K562 (cell line): Measurements from ENCODE around the gene MAP1LC3B2. TPM values are rescaled to one million over a fixed set of nuclear protein-coding genes. Genes with fewer than 3 reads are reported as not detected.

Source experiments
- ATAC-seq: fragments of 200-7000 bp; cut with Tn5 transposase; 3 replicates; pipeline ENCODE4 v1.9.1; 2020; ENCODE audit warnings: moderate library complexity
- BruUV-seq: library from RNA; stranded (reverse); fragments of 400-500 nt; replicated peaks from 2 replicates; lab custom pipeline; 2021; lab: Mats Ljungman, UMichigan
- CTCF ChIA-PET: fragments of 300-600 bp; formaldehyde crosslinking; extraction: SDS; loops from one replicate; lab custom pipeline; 2021; ENCODE audit warnings: low intra/inter-chr PET ratio; lab: Yijun Ruan, JAX
- POLR2A ChIA-PET: fragments of 300-600, 350-650 bp; sonication (Branson Sonifier 250); formaldehyde crosslinking; extraction: SDS; loops from one replicate; lab custom pipeline; 2021; ENCODE audit warnings: antibody characterized with exemption, inconsistent platforms; lab: Yijun Ruan, JAX
- DNase-seq, 4 experiments: peaks; one replicate each; pipeline versions ENCODE4 v3.0.0 to v3.0.0-alpha.2; 2011 to 2018; ENCODE audit warnings: low spot score in 3 of 4, mixed read lengths in 3 of 4; ENCODE audit errors: extremely low read depth in 1 of 4
- FAIRE-seq: peaks from 2 replicates; lab custom pipeline; 2011; peaks lifted over from hg19 to GRCh38; lab: Jason Lieb, UNC
- H2AFZ ChIP-seq: 2 replicates; pipeline ENCODE4 v1.6.0; 2011; ENCODE audit warnings: low read depth, low read length, control low read depth, inconsistent platforms
- H3K27ac ChIP-seq: fragments of 200-600 bp; 3 replicates; pipeline ENCODE4 v1.8.0; 2011; ENCODE audit warnings: low read depth, mild to moderate bottlenecking, control low read depth, inconsistent platforms, low read length, moderate library complexity, mixed read lengths; ENCODE audit errors: extremely low read depth
- H3K27me3 ChIP-seq, 2 experiments: fragments of 300-600 bp in 1 of 2; 2 replicates in 1 of 2; 3 replicates in 1 of 2; pipeline versions ENCODE4 v1.6.0 to v1.8.0; 2011; ENCODE audit warnings: inconsistent platforms in 2 of 2, low read length in 2 of 2, mild to moderate bottlenecking in 1 of 2, mixed read lengths in 1 of 2, moderate library complexity in 1 of 2; ENCODE audit not compliant: control insufficient read depth in 2 of 2, insufficient read depth in 2 of 2
- H3K36me3 ChIP-seq: fragments of 300-600 bp; 3 replicates; pipeline ENCODE4 v1.8.0; 2011; ENCODE audit warnings: mild to moderate bottlenecking, low read length, inconsistent platforms; ENCODE audit not compliant: control insufficient read depth, insufficient read depth
- H3K4me1 ChIP-seq, 2 experiments: fragments of 200-600 bp in 1 of 2; replicated peaks in 1 of 2; 2 replicates in 1 of 2; 3 replicates in 1 of 2; pipeline versions ENCODE4 v1.5.1 to v1.8.0; 2011; ENCODE audit warnings: inconsistent platforms in 2 of 2, low read length in 2 of 2, mild to moderate bottlenecking in 1 of 2, mixed read lengths in 1 of 2, moderate library complexity in 1 of 2; ENCODE audit not compliant: control insufficient read depth in 2 of 2, insufficient read depth in 2 of 2
- H3K4me2 ChIP-seq: 2 replicates; pipeline ENCODE4 v1.6.1; 2011; ENCODE audit warnings: low read length, control low read depth, inconsistent platforms, mixed read lengths; ENCODE audit not compliant: insufficient read depth
- H3K4me3 ChIP-seq: fragments of 200-600 bp; sonication (generic), shearing (Covaris generic); 2 replicates; pipeline ENCODE4 v1.5.1; 2016; ENCODE audit warnings: control low read depth, inconsistent platforms
- H3K79me2 ChIP-seq: fragments of 200-600 bp; 3 replicates; pipeline ENCODE4 v1.8.0; 2011; ENCODE audit warnings: low read length, inconsistent platforms; ENCODE audit not compliant: control insufficient read depth, insufficient read depth
- H3K9ac ChIP-seq, 2 experiments: 2 replicates each; pipeline versions ENCODE4 v1.6.0 to v1.6.1; 2011; ENCODE audit warnings: low read depth in 2 of 2, low read length in 2 of 2, control low read depth in 1 of 2, inconsistent platforms in 1 of 2, mild to moderate bottlenecking in 1 of 2, mixed read lengths in 1 of 2; ENCODE audit not compliant: insufficient read depth in 1 of 2
- H3K9me1 ChIP-seq: one replicate; pipeline ENCODE4 v1.6.0; 2011; ENCODE audit warnings: inconsistent platforms, mild to moderate bottlenecking, low read length, moderate library complexity; ENCODE audit not compliant: control insufficient read depth, insufficient read depth
- H3K9me3 ChIP-seq: replicated peaks from 2 replicates; pipeline ENCODE4 v1.5.1; 2011; ENCODE audit warnings: low read depth, low read length, inconsistent platforms; ENCODE audit not compliant: control insufficient read depth, insufficient read depth
- H4K20me1 ChIP-seq: replicated peaks from 2 replicates; pipeline ENCODE4 v1.6.1; 2011; ENCODE audit warnings: low read length, inconsistent platforms, mixed read lengths; ENCODE audit not compliant: control insufficient read depth, insufficient read depth
- ARHGAP35 ChIP-seq: fragments of 450-650 bp; IDR thresholded peaks from 2 replicates; pipeline ENCODE4 v1.6.1; 2018; ENCODE audit not compliant: partially characterized antibody
- BDP1 ChIP-seq: IDR thresholded peaks from 3 replicates; pipeline ENCODE4 v1.6.1; 2011; ENCODE audit not compliant: insufficient read length, insufficient read depth
- DIDO1 ChIP-seq: fragments of 450-650 bp; IDR thresholded peaks from 2 replicates; pipeline ENCODE4 v1.6.1; 2016; ENCODE audit warnings: low read depth, missing biosample characterization, missing genetic modification characterization
- EHMT2 ChIP-seq: fragments of 450-650 bp; IDR thresholded peaks from 2 replicates; pipeline ENCODE4 v1.6.1; 2018; ENCODE audit warnings: antibody characterized with exemption
- HOXB6 ChIP-seq: fragments of 250-450 bp; sonication (Bioruptor Pico); IDR thresholded peaks from 2 replicates; pipeline ENCODE4 v1.5.1; 2022; ENCODE audit warnings: mild to moderate bottlenecking, borderline replicate concordance
- MCM3 ChIP-seq: fragments of 450-650 bp; IDR thresholded peaks from 2 replicates; pipeline ENCODE4 v1.6.1; 2016
- MCM7 ChIP-seq, 2 experiments: fragments of 450-650 bp; IDR thresholded peaks; 2 replicates each; pipeline ENCODE4 v1.6.1; 2016 to 2018
- MEIS2 ChIP-seq: fragments of 450-650 bp; IDR thresholded peaks from 2 replicates; pipeline ENCODE4 v1.6.1; 2014; ENCODE audit warnings: mild to moderate bottlenecking; ENCODE audit not compliant: partially characterized antibody
- SRSF9 ChIP-seq: fragments of 200-400 bp; formaldehyde crosslinking; IDR thresholded peaks from 2 replicates; pipeline ENCODE4 v1.6.1; 2017; ENCODE audit warnings: low read depth, low read length, borderline replicate concordance
- XRCC5 ChIP-seq: fragments of 200-400 bp; formaldehyde crosslinking; IDR thresholded peaks from 2 replicates; pipeline ENCODE4 v1.6.1; 2017; ENCODE audit warnings: low read depth, mild to moderate bottlenecking, low read length
- WGBS: fragments of 100-300 bp; shearing (Covaris generic); methylation state at CpG from one replicate; pipeline ENCODE4 v1.1.6; 2016; ENCODE audit warnings: low coverage, mixed read lengths; ENCODE audit not compliant: insufficient coverage; ENCODE audit errors: missing lambda C conversion rate; 5-methylcytosine and 5-hydroxymethylcytosine counted together
- in situ Hi-C: fragments of 300-500 bp; cut with MboI; formaldehyde crosslinking; loops from 4 replicates; pipeline ENCODE4 v1.15.0; 2018; ENCODE audit warnings: inconsistent platforms, mixed read lengths
- intact Hi-C: fragments of 100-400 bp; cut with micrococcal nuclease; formaldehyde crosslinking; loops from 2 replicates; pipeline ENCODE4 v1.14.2; 2022
- polyA plus RNA-seq, 8 experiments: library from polyadenylated mRNA; depleted of rRNA in 4 of 8; stranded (reverse) in 5 of 8; unstranded in 3 of 8; fragments of >200 nt; fragmentation: Nextera tagmentation in 2 of 8; fragmentation: Illumina TruSeq in 1 of 8; extraction: Ambion mirVana in 2 of 8; extraction: Trizol in 1 of 8; gene quantifications; 2 replicates each; pipeline versions ENCODE4 v1.2.1 to v1.2.3, GENCODE V29; 2011 to 2014; ENCODE audit warnings: inconsistent platforms in 1 of 8, missing spikeins in 1 of 8
- total RNA-seq, 7 experiments: library from RNA; depleted of rRNA in 6 of 7; stranded (reverse); fragments of >200 nt in 6 of 7; fragmentation: Illumina TruSeq in 2 of 7; extraction: Trizol in 2 of 7; gene quantifications; 2 replicates each; pipeline versions ENCODE4 v1.2.1 to v1.2.3, GENCODE V29; 2011 to 2021; ENCODE audit warnings: low replicate concordance in 1 of 7
- TF ChIP-seq, protein P1 (sequence below), 2 experiments: IDR thresholded peaks in 1 of 2; conservative IDR thresholded peaks in 1 of 2; 2 replicates each; pipeline ENCODE4 v1.6.1; 2016; ENCODE audit warnings: low read depth in 2 of 2, mild to moderate bottlenecking in 1 of 2, missing compliant biosample characterization in 1 of 2, missing genetic modification characterization in 1 of 2, moderate library complexity in 1 of 2
- TF ChIP-seq, protein P2 (sequence below): fragments of 250-450 bp; sonication (Bioruptor Pico); IDR thresholded peaks from 2 replicates; pipeline ENCODE4 v1.8.0; 2021; ENCODE audit warnings: mild to moderate bottlenecking, moderate library complexity
- TF ChIP-seq, protein P3 (sequence below): fragments of 450-650 bp; IDR thresholded peaks from 2 replicates; pipeline ENCODE4 v1.6.1; 2016; ENCODE audit warnings: mild to moderate bottlenecking
- TF ChIP-seq, protein P4 (sequence below): fragments of 450-650 bp; formaldehyde crosslinking; IDR thresholded peaks from 2 replicates; pipeline ENCODE4 v1.4.0; 2022; ENCODE audit warnings: mild to moderate bottlenecking, moderate library complexity

Gene MAP1LC3B2
- total and polyA plus RNA-seq, 9 of the 15 experiments (the other 6 are each of a cell fraction or from before 2014, with no cell fraction given) = 0.53 to 2.8 (median 0.76) TPM; not detected in 2

DNA sequence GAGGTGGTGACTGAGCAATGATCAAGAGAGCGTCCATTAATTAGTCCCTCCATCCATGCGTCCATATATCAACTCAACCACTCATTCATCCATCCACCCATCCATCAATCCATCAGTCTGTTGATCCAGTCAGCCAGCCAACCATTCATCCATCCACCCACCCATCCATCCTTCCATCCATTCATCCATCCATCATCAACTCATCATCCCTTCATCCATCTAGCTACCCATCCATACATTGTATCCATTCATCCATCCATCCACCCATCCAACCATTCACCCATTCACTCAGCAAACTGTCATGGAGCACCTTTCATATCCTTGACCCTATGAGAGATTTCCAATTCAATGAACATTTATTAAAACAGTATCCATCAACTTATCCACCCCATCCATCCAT is 28.1 kb downstream of the MAP1LC3B2 start:
- H3K79me2 ChIP-seq = no peaks in the 10 kb centered on the region
- no peak overlapping the region for H3K27ac ChIP-seq
- ChIA-PET CTCF (no interaction called here), POLR2A (interaction anchor here (0.6 to 1.6 kb wide), 3 partner anchors 23 to 35 kb away, joined by 3 to 4 read pairs (median 3); partner anchors contain the start of gene MAP1LC3B2)
- no peaks in the 10 kb centered on the region; the same call in 1 of the 2 replicates for H3K9me3 ChIP-seq
- no peaks in the 10 kb centered on the region for H3K27me3 ChIP-seq
- FAIRE-seq = no peak
- H3K4me2 ChIP-seq = no peak overlapping the region
- DNase-seq = no peak
- in situ Hi-C loops = no loop called here
- 28% methylated on average over 2 of the region's 2 CpGs for WGBS
- no peak overlapping the region for H3K4me3 ChIP-seq
- no peaks in the 10 kb centered on the region for H3K9me1 ChIP-seq
- H3K4me1 ChIP-seq = peaks cover 8 to 13% of the 10 kb centered on the region in 2 experiments
- ATAC-seq = no peak
- intact Hi-C loops = no loop called here
- no peak overlapping the region for H2AFZ ChIP-seq
- H3K9ac ChIP-seq = no peak overlapping the region
- no TSS peak for BruUV-seq
- H4K20me1 ChIP-seq = no peaks in the 10 kb centered on the region
- H3K36me3 ChIP-seq = no peaks in the 10 kb centered on the region
- TF ChIP-seq XRCC5 (no peak), ARHGAP35 (peak; percentile 17), EHMT2 (peak; percentile 86), HOXB6 (CRISPR knock-in tag) (no peak), DIDO1 (tag) (0 out of 2 replicates have a peak, but pooled peaks have one; percentile 28), MCM3 (0 out of 2 replicates have a peak, but pooled peaks have one; percentile 58), SRSF9 (no peak), BDP1 (no peak), MEIS2 (peak; percentile 21), MCM7 (IDR thresholded peaks at IDR 0.05) (0 out of 4 replicates have a peak, but pooled peaks of 1 of the 2 experiments have one; percentile 38)
- TF ChIP-seq, protein P1, sequence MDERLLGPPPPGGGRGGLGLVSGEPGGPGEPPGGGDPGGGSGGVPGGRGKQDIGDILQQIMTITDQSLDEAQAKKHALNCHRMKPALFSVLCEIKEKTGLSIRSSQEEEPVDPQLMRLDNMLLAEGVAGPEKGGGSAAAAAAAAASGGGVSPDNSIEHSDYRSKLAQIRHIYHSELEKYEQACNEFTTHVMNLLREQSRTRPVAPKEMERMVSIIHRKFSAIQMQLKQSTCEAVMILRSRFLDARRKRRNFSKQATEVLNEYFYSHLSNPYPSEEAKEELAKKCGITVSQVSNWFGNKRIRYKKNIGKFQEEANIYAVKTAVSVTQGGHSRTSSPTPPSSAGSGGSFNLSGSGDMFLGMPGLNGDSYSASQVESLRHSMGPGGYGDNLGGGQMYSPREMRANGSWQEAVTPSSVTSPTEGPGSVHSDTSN (CRISPR knock-in tag; IDR thresholded peaks at IDR 0.05; ENCODE audit: low read depth) = no peak
- TF ChIP-seq, protein P1 (tag; conservative IDR thresholded peaks at IDR 0.05; ENCODE audit: low read depth) = 0 out of 2 replicates have a peak, but pooled peaks have one; percentile 40
- TF ChIP-seq, protein P2, sequence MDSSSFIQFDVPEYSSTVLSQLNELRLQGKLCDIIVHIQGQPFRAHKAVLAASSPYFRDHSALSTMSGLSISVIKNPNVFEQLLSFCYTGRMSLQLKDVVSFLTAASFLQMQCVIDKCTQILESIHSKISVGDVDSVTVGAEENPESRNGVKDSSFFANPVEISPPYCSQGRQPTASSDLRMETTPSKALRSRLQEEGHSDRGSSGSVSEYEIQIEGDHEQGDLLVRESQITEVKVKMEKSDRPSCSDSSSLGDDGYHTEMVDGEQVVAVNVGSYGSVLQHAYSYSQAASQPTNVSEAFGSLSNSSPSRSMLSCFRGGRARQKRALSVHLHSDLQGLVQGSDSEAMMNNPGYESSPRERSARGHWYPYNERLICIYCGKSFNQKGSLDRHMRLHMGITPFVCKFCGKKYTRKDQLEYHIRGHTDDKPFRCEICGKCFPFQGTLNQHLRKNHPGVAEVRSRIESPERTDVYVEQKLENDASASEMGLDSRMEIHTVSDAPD = no peak
- TF ChIP-seq, protein P3, sequence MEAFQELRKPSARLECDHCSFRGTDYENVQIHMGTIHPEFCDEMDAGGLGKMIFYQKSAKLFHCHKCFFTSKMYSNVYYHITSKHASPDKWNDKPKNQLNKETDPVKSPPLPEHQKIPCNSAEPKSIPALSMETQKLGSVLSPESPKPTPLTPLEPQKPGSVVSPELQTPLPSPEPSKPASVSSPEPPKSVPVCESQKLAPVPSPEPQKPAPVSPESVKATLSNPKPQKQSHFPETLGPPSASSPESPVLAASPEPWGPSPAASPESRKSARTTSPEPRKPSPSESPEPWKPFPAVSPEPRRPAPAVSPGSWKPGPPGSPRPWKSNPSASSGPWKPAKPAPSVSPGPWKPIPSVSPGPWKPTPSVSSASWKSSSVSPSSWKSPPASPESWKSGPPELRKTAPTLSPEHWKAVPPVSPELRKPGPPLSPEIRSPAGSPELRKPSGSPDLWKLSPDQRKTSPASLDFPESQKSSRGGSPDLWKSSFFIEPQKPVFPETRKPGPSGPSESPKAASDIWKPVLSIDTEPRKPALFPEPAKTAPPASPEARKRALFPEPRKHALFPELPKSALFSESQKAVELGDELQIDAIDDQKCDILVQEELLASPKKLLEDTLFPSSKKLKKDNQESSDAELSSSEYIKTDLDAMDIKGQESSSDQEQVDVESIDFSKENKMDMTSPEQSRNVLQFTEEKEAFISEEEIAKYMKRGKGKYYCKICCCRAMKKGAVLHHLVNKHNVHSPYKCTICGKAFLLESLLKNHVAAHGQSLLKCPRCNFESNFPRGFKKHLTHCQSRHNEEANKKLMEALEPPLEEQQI = no peak
- TF ChIP-seq, protein P4, sequence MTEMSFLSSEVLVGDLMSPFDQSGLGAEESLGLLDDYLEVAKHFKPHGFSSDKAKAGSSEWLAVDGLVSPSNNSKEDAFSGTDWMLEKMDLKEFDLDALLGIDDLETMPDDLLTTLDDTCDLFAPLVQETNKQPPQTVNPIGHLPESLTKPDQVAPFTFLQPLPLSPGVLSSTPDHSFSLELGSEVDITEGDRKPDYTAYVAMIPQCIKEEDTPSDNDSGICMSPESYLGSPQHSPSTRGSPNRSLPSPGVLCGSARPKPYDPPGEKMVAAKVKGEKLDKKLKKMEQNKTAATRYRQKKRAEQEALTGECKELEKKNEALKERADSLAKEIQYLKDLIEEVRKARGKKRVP (CRISPR knock-in tag) = no peak
